DOHH2 (cell line): ENCODE data around the gene PDE11A.

Experiments used
- EZH2phosphoT487 ChIP-seq: fragments of 200-600 bp; sonication (generic); IDR thresholded peaks from 2 replicates; pipeline ENCODE4 v1.6.1; 2017; ENCODE audit warnings: borderline replicate concordance, mild to moderate bottlenecking, antibody characterized with exemption, low read length, moderate library complexity, mixed read lengths
- TF ChIP-seq, protein P1 (sequence below): fragments of 200-600 bp; sonication (generic); IDR thresholded peaks from one replicate; pipeline ENCODE4 v1.5.1; 2014; ENCODE audit warnings: antibody characterized with exemption, mild to moderate bottlenecking, low read depth, low read length; ENCODE audit not compliant: poor library complexity, severe bottlenecking

DNA sequence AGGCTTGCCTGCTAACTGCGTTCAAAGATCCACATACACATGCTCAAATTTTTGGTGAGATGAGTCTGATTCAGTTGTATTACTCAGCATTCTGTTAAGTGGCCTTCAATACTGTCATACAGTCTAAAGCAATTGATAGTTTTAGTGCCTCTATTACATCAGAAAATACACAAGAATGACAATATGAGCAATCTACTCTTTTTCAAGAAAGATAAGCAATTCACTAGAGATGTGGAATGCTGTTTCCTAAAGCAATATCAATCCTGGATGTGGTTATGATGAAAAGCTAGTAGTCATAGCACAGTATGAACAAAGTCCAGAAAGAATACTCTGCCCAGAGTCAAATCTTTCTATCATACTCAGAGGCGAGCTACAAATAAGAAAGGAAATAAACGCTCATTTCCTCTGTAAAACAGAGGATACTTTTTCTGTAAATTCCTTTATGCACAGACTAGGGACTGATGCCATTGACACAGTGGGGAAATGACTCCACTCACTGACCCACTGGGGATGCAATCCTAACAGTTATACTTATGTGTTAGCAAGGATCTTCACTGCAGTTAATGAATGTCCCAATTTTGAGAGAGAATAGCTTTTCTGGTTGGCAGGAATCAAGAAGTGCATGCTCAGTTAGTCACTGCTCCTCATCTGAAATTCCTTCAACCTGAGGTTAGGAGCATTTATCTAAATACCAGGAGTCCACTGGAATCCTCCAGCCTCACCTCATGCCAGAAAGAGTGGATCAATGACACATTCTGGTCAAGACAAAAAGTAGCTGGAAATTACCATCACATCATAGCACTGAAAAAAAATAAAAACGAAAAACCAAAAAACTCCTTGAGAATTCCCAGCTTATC lies 83.3 kb downstream of the PDE11A start:
- TF ChIP-seq, protein P1, sequence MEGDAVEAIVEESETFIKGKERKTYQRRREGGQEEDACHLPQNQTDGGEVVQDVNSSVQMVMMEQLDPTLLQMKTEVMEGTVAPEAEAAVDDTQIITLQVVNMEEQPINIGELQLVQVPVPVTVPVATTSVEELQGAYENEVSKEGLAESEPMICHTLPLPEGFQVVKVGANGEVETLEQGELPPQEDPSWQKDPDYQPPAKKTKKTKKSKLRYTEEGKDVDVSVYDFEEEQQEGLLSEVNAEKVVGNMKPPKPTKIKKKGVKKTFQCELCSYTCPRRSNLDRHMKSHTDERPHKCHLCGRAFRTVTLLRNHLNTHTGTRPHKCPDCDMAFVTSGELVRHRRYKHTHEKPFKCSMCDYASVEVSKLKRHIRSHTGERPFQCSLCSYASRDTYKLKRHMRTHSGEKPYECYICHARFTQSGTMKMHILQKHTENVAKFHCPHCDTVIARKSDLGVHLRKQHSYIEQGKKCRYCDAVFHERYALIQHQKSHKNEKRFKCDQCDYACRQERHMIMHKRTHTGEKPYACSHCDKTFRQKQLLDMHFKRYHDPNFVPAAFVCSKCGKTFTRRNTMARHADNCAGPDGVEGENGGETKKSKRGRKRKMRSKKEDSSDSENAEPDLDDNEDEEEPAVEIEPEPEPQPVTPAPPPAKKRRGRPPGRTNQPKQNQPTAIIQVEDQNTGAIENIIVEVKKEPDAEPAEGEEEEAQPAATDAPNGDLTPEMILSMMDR = no peak
- no peak for TF ChIP-seq EZH2phosphoT487
